SU-DHL-6 (cell line): ENCODE results near the gene PPP1CB.

ENCODE experiments used
- CTCF ChIP-seq: fragments of 200-600 bp; sonication (generic); IDR thresholded peaks from one replicate; pipeline ENCODE4 v1.5.1; 2017; ENCODE audit warnings: antibody characterized with exemption, mild to moderate bottlenecking, low read length, moderate library complexity; ENCODE audit not compliant: insufficient read depth, poor library complexity, severe bottlenecking
- EZH2phosphoT487 ChIP-seq: fragments of 200-600 bp; sonication (generic), shearing (Covaris generic); conservative IDR thresholded peaks from 2 replicates; pipeline ENCODE4 v1.6.1; 2018; ENCODE audit warnings: mild to moderate bottlenecking, antibody characterized with exemption, low read length, moderate library complexity, mixed read lengths

- TF ChIP-seq CTCF (no peak), EZH2phosphoT487 (no peak)
Measured at GRCh38 chr2:28796620-28797019, 45.0 kb downstream of the PPP1CB start.
